ENCODE results near the gene ACTL6B.
A peak's percentile ranks its signal among the peaks of the same experiment; 100 is the strongest.

The ACTL6B gene

GRCh38 chr7:100626530-100627237 is 29.6 kb downstream of the ACTL6B start:
- peak; percentile 52 for DNase-seq

- DNase-seq, result no peak
Measured at GRCh38 chr7:100626055-100626454, 30.2 kb downstream of the ACTL6B start.

GRCh38 chr7:100623951-100624824 is 32.1 kb downstream of the ACTL6B start:
- no peak for DNase-seq

- no peak for DNase-seq
Measured at GRCh38 chr7:100621554-100621953, 34.7 kb downstream of the ACTL6B start.

GRCh38 chr7:100620804-100621203 is 35.4 kb downstream of the ACTL6B start:
- no peak for DNase-seq

GRCh38 chr7:100620239-100620638 is 36.0 kb downstream of the ACTL6B start:
- no peak for DNase-seq

GRCh38 chr7:100614308-100614861 is 41.9 kb downstream of the ACTL6B start:
- DNase-seq, result no peak

GRCh38 chr7:100613412-100614175 is 42.7 kb downstream of the ACTL6B start:
- DNase-seq, result no peak

- DNase-seq, result no peak
Measured at GRCh38 chr7:100612730-100613390, 43.4 kb downstream of the ACTL6B start.

- peak; percentile 98 for DNase-seq
Measured at GRCh38 chr7:100611983-100612729, 44.1 kb downstream of the ACTL6B start, which contains the start of gene MOSPD3. MOSPD3 (plus strand) TSS chr7:100612540; CDS start chr7:100612792, 252 bp downstream.

GRCh38 chr7:100609958-100610357 is 46.3 kb downstream of the ACTL6B start:
- no peak for DNase-seq

- no peak for DNase-seq
Measured at GRCh38 chr7:100607111-100607510, 49.1 kb downstream of the ACTL6B start.

GRCh38 chr7:100606313-100606712 is 49.9 kb downstream of the ACTL6B start:
- DNase-seq, result no peak

- no peak for DNase-seq
Measured at GRCh38 chr7:100604976-100605911, 51.0 kb downstream of the ACTL6B start.

GRCh38 chr7:100604028-100604975 is 51.9 kb downstream of the ACTL6B start:
- DNase-seq, result peak; percentile 28

- no peak for DNase-seq
Measured at GRCh38 chr7:100603726-100604027, 52.6 kb downstream of the ACTL6B start.

GRCh38 chr7:100602889-100603725 is 53.1 kb downstream of the ACTL6B start:
- DNase-seq, result no peak

- DNase-seq, result no peak
Measured at GRCh38 chr7:100600730-100601038, 55.6 kb downstream of the ACTL6B start.
